GM23338 (cell line): ENCODE data around the gene PPM1H. TPM values are rescaled to one million over a fixed set of nuclear protein-coding genes. Genes with fewer than 3 reads are reported as not detected.

Experiments
- ATAC-seq: fragments of 200-7000 bp; cut with Tn5 transposase; 3 replicates; pipeline ENCODE4 v1.9.1; 2020
- DNase-seq: peaks from one replicate; pipeline ENCODE4 v3.0.0-alpha.2; 2015; ENCODE audit warnings: low spot score
- H2AFZ ChIP-seq: fragments of 200-600 bp; sonication (generic); 2 replicates; pipeline ENCODE4 v1.8.0; 2016; ENCODE audit warnings: antibody characterized with exemption, mild to moderate bottlenecking, moderate library complexity
- H3F3A ChIP-seq: fragments of 200-600 bp; sonication (generic); replicated peaks from 2 replicates; pipeline ENCODE4 v1.8.0; 2017; ENCODE audit warnings: antibody characterized with exemption, mixed run types, low read depth
- H3K27ac ChIP-seq: fragments of 200-600 bp; sonication (generic); 2 replicates; pipeline ENCODE4 v1.6.1; 2016; ENCODE audit warnings: low read depth
- H3K27me3 ChIP-seq: fragments of 200-600 bp; sonication (generic); 2 replicates; pipeline ENCODE4 v1.8.0; 2016; ENCODE audit warnings: mild to moderate bottlenecking, mixed run types, moderate library complexity; ENCODE audit not compliant: insufficient read depth
- H3K36me3 ChIP-seq: fragments of 200-600 bp; sonication (generic); 2 replicates; pipeline ENCODE4 v1.8.0; 2016; ENCODE audit warnings: mild to moderate bottlenecking; ENCODE audit not compliant: insufficient read depth
- H3K4me1 ChIP-seq: fragments of 200-600 bp; sonication (generic); 2 replicates; pipeline ENCODE4 v1.8.0; 2016; ENCODE audit warnings: mild to moderate bottlenecking, moderate library complexity; ENCODE audit not compliant: insufficient read depth
- H3K4me2 ChIP-seq: fragments of 200-600 bp; sonication (generic); 2 replicates; pipeline ENCODE4 v1.7.1; 2017; ENCODE audit warnings: mixed run types
- H3K4me3 ChIP-seq: fragments of 200-600 bp; sonication (generic); 2 replicates; pipeline ENCODE4 v1.6.1; 2016; ENCODE audit warnings: mixed run types
- H3K79me2 ChIP-seq: fragments of 200-600 bp; sonication (generic); replicated peaks from 2 replicates; pipeline ENCODE4 v1.8.0; 2017; ENCODE audit warnings: mild to moderate bottlenecking; ENCODE audit not compliant: insufficient read depth
- H3K9me2 ChIP-seq: fragments of 200-600 bp; sonication (generic); 2 replicates; pipeline ENCODE4 v1.8.0; 2017; ENCODE audit not compliant: insufficient read depth
- H4K20me1 ChIP-seq: fragments of 200-600 bp; sonication (generic); replicated peaks from 2 replicates; pipeline ENCODE4 v1.8.0; 2017; ENCODE audit warnings: mild to moderate bottlenecking; ENCODE audit not compliant: insufficient read depth
- H3K27ac Mint-ChIP-seq: 2 replicates; pipeline ENCODE4 v1.8.0; 2020; ENCODE audit warnings: inconsistent platforms, mild to moderate bottlenecking, moderate library complexity, mixed read lengths
- H3K27me3 Mint-ChIP-seq: 3 replicates; pipeline ENCODE4 v1.8.0; 2022; ENCODE audit warnings: low read depth, mild to moderate bottlenecking, moderate library complexity, mixed read lengths, inconsistent platforms; ENCODE audit not compliant: insufficient read depth, poor library complexity
- H3K36me3 Mint-ChIP-seq: 3 replicates; pipeline ENCODE4 v1.8.0; 2021; ENCODE audit warnings: low read depth, mild to moderate bottlenecking, inconsistent platforms, moderate library complexity, mixed read lengths
- H3K4me1 Mint-ChIP-seq: 3 replicates; pipeline ENCODE4 v1.8.0; 2020; ENCODE audit warnings: mild to moderate bottlenecking, inconsistent platforms, mixed read lengths
- H3K4me3 Mint-ChIP-seq: 3 replicates; pipeline ENCODE4 v1.8.0; 2021; ENCODE audit warnings: moderate library complexity, mild to moderate bottlenecking, inconsistent platforms, mixed read lengths
- H3K9me3 Mint-ChIP-seq: 3 replicates; pipeline ENCODE4 v1.8.0; 2020; ENCODE audit warnings: moderate library complexity, mild to moderate bottlenecking, inconsistent platforms, mixed read lengths
- CREB1 ChIP-seq: fragments of 250-450 bp; sonication (Bioruptor Pico); IDR thresholded peaks from 2 replicates; pipeline ENCODE4 v1.5.0; 2020; ENCODE audit warnings: low read depth, mild to moderate bottlenecking, moderate library complexity
- EZH2 ChIP-seq: fragments of 200-600 bp; sonication (generic); IDR thresholded peaks from one replicate; pipeline ENCODE4 v1.8.0; 2017; ENCODE audit warnings: antibody characterized with exemption, mild to moderate bottlenecking, low read depth; ENCODE audit not compliant: unreplicated experiment
- JUNB ChIP-seq: IDR thresholded peaks from one replicate; pipeline ENCODE4 v1.6.1; 2016; ENCODE audit warnings: antibody characterized with exemption; ENCODE audit not compliant: unreplicated experiment
- NANOG ChIP-seq: IDR thresholded peaks from 2 replicates; pipeline ENCODE4 v1.6.1; 2016; ENCODE audit warnings: antibody characterized with exemption, borderline replicate concordance
- ZNF331 ChIP-seq: fragments of 250-450 bp; sonication (Bioruptor Pico); IDR thresholded peaks from 2 replicates; pipeline ENCODE4 v1.5.0; 2020; ENCODE audit warnings: low read depth, mild to moderate bottlenecking, moderate library complexity
- polyA plus RNA-seq: library from polyadenylated mRNA; unstranded; fragments of >200 nt; fragmentation: Nextera tagmentation; extraction: Ambion mirVana; gene quantifications from 2 replicates; pipeline ENCODE4 v1.2.1, GENCODE V29; 2016
- total RNA-seq: library from RNA; depleted of rRNA; stranded (reverse); fragments of >200 nt; shearing (Covaris generic); gene quantifications from 2 replicates; pipeline ENCODE4 v1.2.3, GENCODE V29; 2014
- TF ChIP-seq, protein P1 (sequence below): IDR thresholded peaks from one replicate; pipeline ENCODE4 v1.6.1; 2018; ENCODE audit warnings: antibody characterized with exemption; ENCODE audit not compliant: unreplicated experiment
- TF ChIP-seq, protein P2 (sequence below): IDR thresholded peaks from 2 replicates; pipeline ENCODE4 v1.6.1; 2016; ENCODE audit warnings: antibody characterized with exemption
- TF ChIP-seq, protein P3 (sequence below): fragments of 250-450 bp; sonication (Bioruptor Pico); IDR thresholded peaks from 2 replicates; pipeline ENCODE4 v1.5.0; 2020; ENCODE audit warnings: mild to moderate bottlenecking, moderate library complexity

Gene PPM1H
- total and polyA plus RNA-seq, 2 experiments from 2014 or later = 11.4 to 41.2 TPM

DNA sequence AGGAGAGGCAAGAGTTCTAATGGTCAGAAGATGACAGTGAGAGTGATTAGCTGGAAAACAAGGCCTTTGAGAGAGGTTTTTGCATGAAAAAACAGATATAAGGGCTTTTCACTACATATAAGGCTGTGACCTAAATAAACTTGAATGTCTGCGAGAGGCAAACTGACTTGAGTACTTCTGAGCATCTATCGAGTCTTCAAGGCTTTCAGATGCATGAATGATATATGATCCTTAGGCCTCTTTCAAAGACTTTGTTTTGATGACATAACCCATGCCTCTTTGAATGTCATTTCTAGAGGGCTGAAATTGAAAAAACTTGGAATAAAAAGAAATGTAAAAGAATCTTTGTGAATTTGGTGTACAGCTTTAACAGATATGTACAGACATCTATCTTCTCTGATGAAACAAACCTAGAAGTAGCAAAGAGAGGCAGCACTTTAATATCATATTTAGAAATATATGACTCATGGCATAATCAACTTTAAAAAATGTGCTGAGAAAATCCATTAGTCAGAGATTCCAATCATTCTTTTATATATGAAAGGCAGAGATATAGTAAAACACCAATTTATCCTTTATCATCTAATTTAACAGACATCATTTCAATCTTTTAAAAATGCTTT lies 72.6 kb downstream of the PPM1H start (continued):
- TF ChIP-seq, protein P1, sequence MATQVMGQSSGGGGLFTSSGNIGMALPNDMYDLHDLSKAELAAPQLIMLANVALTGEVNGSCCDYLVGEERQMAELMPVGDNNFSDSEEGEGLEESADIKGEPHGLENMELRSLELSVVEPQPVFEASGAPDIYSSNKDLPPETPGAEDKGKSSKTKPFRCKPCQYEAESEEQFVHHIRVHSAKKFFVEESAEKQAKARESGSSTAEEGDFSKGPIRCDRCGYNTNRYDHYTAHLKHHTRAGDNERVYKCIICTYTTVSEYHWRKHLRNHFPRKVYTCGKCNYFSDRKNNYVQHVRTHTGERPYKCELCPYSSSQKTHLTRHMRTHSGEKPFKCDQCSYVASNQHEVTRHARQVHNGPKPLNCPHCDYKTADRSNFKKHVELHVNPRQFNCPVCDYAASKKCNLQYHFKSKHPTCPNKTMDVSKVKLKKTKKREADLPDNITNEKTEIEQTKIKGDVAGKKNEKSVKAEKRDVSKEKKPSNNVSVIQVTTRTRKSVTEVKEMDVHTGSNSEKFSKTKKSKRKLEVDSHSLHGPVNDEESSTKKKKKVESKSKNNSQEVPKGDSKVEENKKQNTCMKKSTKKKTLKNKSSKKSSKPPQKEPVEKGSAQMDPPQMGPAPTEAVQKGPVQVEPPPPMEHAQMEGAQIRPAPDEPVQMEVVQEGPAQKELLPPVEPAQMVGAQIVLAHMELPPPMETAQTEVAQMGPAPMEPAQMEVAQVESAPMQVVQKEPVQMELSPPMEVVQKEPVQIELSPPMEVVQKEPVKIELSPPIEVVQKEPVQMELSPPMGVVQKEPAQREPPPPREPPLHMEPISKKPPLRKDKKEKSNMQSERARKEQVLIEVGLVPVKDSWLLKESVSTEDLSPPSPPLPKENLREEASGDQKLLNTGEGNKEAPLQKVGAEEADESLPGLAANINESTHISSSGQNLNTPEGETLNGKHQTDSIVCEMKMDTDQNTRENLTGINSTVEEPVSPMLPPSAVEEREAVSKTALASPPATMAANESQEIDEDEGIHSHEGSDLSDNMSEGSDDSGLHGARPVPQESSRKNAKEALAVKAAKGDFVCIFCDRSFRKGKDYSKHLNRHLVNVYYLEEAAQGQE = no peak
- TF ChIP-seq, protein P2, sequence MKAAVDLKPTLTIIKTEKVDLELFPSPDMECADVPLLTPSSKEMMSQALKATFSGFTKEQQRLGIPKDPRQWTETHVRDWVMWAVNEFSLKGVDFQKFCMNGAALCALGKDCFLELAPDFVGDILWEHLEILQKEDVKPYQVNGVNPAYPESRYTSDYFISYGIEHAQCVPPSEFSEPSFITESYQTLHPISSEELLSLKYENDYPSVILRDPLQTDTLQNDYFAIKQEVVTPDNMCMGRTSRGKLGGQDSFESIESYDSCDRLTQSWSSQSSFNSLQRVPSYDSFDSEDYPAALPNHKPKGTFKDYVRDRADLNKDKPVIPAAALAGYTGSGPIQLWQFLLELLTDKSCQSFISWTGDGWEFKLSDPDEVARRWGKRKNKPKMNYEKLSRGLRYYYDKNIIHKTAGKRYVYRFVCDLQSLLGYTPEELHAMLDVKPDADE = no peak
- no peak for TF ChIP-seq ZNF331 (CRISPR knock-in tag)

DNA sequence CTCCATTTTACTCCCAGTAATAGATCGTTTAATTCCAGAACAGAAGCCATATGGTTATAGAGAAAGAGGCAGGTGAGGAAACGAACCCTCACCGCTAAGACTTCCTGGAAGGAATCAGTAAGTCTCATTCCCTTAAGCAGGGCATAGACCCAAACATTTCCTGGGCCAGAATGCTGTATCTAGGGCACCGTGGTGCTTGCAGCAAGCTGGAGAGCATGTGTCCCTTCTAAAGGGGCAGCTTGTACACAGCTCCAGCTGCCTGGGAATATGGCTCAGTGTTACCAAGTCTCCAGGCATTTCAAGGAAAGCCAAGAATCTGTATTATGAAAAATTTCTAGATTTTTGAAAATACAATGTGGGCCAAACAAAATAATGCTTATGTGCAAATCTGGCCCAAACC lies 73.4 kb downstream of the PPM1H start:
- peaks cover 3% of the 10 kb centered on the region for H3K27me3 Mint-ChIP-seq
- peaks cover 3% of the 10 kb centered on the region; the same call in 1 of the 2 replicates for H4K20me1 ChIP-seq
- H3K36me3 Mint-ChIP-seq = no peaks in the 10 kb centered on the region
- no peaks in the 10 kb centered on the region for H3K36me3 ChIP-seq
- H3K9me3 Mint-ChIP-seq = no peaks in the 10 kb centered on the region
- peaks cover 57% of the 10 kb centered on the region for H3K4me1 Mint-ChIP-seq
- no peak for ATAC-seq
- no peak for DNase-seq
- H3K4me3 Mint-ChIP-seq = no peak overlapping the region
- H3K4me1 ChIP-seq = peaks cover 58% of the 10 kb centered on the region
- H3K4me2 ChIP-seq = no peak overlapping the region; the same call in 1 of the 2 replicates
- peaks cover 46% of the 10 kb centered on the region for H3K79me2 ChIP-seq
- no peaks in the 10 kb centered on the region for H3F3A ChIP-seq
- H3K9me2 ChIP-seq = no peaks in the 10 kb centered on the region
- peak overlapping the region; percentile 3; the same call in 1 of the 2 replicates for H3K27ac Mint-ChIP-seq
- H3K4me3 ChIP-seq = no peak overlapping the region
- H3K27ac ChIP-seq = no peak overlapping the region
- no peak overlapping the region for H2AFZ ChIP-seq
- no peaks in the 10 kb centered on the region for H3K27me3 ChIP-seq
- TF ChIP-seq JUNB = no peak
- no peak for TF ChIP-seq CREB1 (CRISPR knock-in tag)
- TF ChIP-seq EZH2 = no peak
- TF ChIP-seq, protein P3, sequence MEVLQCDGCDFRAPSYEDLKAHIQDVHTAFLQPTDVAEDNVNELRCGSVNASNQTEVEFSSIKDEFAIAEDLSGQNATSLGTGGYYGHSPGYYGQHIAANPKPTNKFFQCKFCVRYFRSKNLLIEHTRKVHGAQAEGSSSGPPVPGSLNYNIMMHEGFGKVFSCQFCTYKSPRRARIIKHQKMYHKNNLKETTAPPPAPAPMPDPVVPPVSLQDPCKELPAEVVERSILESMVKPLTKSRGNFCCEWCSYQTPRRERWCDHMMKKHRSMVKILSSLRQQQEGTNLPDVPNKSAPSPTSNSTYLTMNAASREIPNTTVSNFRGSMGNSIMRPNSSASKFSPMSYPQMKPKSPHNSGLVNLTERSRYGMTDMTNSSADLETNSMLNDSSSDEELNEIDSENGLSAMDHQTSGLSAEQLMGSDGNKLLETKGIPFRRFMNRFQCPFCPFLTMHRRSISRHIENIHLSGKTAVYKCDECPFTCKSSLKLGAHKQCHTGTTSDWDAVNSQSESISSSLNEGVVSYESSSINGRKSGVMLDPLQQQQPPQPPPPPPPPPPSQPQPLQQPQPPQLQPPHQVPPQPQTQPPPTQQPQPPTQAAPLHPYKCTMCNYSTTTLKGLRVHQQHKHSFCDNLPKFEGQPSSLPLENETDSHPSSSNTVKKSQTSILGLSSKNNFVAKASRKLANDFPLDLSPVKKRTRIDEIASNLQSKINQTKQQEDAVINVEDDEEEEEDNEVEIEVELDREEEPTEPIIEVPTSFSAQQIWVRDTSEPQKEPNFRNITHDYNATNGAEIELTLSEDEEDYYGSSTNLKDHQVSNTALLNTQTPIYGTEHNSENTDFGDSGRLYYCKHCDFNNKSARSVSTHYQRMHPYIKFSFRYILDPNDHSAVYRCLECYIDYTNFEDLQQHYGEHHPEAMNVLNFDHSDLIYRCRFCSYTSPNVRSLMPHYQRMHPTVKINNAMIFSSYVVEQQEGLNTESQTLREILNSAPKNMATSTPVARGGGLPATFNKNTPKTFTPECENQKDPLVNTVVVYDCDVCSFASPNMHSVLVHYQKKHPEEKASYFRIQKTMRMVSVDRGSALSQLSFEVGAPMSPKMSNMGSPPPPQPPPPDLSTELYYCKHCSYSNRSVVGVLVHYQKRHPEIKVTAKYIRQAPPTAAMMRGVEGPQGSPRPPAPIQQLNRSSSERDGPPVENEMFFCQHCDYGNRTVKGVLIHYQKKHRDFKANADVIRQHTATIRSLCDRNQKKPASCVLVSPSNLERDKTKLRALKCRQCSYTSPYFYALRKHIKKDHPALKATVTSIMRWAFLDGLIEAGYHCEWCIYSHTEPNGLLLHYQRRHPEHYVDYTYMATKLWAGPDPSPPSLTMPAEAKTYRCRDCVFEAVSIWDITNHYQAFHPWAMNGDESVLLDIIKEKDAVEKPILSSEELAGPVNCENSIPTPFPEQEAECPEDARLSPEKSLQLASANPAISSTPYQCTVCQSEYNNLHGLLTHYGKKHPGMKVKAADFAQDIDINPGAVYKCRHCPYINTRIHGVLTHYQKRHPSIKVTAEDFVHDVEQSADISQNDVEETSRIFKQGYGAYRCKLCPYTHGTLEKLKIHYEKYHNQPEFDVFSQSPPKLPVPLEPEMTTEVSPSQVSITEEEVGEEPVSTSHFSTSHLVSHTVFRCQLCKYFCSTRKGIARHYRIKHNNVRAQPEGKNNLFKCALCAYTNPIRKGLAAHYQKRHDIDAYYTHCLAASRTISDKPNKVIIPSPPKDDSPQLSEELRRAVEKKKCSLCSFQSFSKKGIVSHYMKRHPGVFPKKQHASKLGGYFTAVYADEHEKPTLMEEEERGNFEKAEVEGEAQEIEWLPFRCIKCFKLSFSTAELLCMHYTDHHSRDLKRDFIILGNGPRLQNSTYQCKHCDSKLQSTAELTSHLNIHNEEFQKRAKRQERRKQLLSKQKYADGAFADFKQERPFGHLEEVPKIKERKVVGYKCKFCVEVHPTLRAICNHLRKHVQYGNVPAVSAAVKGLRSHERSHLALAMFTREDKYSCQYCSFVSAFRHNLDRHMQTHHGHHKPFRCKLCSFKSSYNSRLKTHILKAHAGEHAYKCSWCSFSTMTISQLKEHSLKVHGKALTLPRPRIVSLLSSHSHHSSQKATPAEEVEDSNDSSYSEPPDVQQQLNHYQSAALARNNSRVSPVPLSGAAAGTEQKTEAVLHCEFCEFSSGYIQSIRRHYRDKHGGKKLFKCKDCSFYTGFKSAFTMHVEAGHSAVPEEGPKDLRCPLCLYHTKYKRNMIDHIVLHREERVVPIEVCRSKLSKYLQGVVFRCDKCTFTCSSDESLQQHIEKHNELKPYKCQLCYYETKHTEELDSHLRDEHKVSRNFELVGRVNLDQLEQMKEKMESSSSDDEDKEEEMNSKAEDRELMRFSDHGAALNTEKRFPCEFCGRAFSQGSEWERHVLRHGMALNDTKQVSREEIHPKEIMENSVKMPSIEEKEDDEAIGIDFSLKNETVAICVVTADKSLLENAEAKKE (CRISPR knock-in tag) = no peak
- TF ChIP-seq, protein P2 = no peak
- TF ChIP-seq NANOG = no peak
- TF ChIP-seq, protein P1 = no peak
